HG02981 (cell line): ENCODE results near the gene OR52E2.

Experiments
- ATAC-seq: cut with Tn5 transposase; IDR thresholded peaks from one replicate; pipeline ENCODE4 v1.9.1; 2021; ENCODE audit warnings: mild to moderate bottlenecking, moderate library complexity; ENCODE audit not compliant: unreplicated experiment

Gene OR52E2

GRCh38 chr11:5021996-5022395 is 37.4 kb downstream of the OR52E2 start:
- ATAC-seq = no peak

- no peak for ATAC-seq
Measured at GRCh38 chr11:5013012-5013411, 46.4 kb downstream of the OR52E2 start.

- ATAC-seq = no peak
Measured at GRCh38 chr11:5011254-5011653, 48.2 kb downstream of the OR52E2 start.
